CD4-positive, alpha-beta T cell treated with Interleukin-10 for 1 hour (primary cell): ENCODE measurements around the gene PTPRD.

Experiments used
- DNase-seq: peaks from one replicate; pipeline ENCODE4 v3.0.0-alpha.2; 2020

The PTPRD gene

DNA sequence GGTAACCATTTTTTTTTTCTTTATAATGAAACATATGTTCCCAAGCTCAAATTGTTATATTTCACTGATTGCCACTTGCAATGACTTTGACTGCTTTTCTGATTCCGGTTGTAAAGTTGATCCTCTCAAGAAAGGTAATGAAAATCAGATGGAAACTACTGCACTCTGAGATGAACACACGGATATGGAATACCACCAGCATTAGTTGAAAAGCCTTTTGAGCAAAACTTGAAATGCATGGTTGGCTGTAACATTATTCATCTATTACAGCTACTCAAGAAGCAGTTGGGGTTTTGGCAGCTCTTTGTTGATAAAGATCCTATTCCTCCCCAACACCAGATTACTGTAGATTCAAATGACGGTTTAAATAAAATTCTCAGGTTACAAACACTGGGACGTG, 2221.7 kb downstream of the PTPRD start:
- no peak for DNase-seq

DNA sequence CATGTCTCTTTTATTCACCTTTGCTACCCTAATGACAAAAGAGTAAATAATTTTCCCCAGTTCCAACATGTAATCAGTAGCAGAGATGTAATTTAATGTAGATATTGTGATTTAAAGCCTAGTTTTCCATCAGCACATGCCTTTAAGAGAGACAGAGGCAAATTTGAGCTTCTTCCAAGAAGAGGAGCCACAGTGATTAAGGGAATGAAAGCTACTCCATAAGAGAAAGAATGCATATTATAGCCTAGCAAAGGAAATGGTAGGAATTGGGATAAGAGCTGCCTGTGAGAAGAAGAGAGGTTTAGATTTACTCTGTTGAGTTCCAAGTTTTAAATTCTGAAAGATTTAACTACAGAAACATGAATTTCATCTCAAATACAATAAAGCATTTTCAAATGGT, 2222.2 kb downstream of the PTPRD start:
- DNase-seq: no peak

DNA sequence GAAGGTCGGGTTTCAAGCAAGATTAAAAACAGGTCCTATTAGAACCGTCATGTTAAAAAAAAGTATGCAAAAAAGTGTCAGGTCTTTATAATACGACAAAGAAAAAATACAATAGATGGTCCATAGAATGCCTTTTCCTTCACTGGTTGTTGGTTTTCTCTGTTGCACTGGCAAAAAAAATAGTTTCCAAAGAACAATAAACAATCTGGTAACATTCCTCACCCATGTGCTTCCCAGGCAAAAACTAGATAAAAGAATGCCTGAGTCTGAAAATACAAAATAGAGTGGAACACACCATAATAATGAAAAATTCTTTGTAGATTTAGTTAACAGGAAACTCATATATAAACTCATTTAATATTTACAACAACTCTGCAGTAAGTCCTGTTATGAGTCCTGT, 2223.3 kb downstream of the PTPRD start:
- DNase-seq: no peak

DNA sequence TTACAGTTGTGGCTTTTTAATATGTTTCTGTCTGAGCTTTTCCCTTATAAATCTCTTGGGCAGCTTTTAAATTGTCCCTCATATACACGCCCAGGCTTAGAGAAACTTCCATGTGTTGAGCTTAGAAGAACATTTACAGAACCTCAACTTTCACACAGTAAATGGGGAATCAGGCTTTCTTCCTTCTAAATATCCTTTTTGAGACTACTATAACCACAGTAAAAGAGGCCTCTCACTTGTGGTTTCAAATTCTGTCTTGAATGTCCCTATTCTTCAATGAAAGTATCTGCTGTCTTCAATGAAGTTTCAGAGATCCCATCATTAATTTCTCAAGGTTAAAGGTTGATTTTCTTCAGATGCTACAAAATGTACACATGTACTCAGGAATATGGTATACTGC, 2224.7 kb downstream of the PTPRD start:
- no peak for DNase-seq

DNA sequence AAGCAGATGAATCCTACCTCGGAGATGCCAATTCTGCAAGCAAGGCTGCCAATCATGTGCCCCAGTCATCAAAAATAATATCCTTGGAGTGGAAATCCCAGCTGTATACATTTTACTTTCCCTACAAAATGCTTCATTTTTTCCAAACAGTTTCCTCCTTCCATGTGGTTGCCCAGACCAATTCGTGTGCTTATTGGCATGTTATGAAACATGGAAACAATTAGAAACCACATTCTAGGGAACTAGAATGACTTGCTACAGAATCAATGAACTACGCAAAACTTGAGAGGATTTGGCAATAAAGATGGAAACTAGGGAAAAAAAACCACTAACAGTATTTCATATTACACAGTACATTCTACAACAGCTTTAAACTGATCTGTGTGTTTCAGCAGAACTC, 2228.7 kb downstream of the PTPRD start:
- DNase-seq: no peak

DNA sequence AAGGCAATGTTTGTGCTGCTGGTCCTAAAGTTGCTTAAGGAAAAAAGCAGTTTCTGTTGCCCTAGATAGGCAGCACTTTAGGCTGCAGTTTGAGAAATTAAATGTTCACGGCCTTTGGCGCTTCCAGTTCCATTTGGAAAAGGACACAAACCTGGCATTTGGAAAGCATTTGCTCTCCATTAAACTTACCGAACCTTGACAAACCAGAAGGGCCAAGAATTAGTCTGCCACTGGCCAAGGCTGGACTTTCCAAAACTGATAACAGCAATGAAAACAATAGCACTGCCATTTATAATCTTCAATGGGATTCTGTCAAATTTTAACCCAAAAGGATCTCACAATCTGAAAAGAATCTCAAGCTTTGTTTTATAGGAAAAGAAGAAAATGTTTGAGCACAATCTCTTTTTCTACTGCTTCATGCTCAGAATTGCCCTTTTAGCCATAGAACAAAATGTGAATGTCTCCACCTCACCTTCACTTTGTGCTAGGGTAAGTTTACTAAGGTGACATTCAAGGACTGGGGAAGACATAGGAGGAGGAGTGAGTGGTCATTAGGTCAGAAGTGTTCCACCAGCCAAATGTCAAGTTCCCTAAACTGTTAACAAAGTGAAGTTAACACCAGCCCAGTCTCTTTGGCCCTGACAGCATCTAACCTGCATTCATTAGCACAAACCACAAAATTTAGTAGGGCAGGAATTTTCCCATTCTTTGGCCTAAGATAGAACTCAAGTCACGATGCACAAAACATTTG, 2229.8 kb downstream of the PTPRD start:
- DNase-seq: no peak

DNA sequence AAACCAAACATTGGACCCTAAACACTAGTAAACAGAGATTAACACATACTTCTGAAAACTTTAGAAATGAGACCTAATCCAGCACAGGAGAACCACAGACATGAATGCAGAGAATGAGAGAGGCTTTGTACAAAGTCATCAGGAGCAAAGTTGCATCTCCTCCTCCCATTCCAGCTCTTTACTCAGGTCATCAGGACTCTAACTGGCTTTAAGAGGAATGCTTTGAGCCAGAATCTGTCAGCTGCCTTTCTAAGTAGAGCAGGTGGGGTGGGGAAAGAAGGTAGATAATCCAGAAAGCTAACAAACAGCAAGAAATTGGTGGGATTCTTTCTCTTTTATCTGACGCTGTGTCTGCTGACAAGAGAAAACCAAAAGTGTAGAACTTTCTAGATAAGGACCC, 2230.5 kb downstream of the PTPRD start:
- no peak for DNase-seq

DNA sequence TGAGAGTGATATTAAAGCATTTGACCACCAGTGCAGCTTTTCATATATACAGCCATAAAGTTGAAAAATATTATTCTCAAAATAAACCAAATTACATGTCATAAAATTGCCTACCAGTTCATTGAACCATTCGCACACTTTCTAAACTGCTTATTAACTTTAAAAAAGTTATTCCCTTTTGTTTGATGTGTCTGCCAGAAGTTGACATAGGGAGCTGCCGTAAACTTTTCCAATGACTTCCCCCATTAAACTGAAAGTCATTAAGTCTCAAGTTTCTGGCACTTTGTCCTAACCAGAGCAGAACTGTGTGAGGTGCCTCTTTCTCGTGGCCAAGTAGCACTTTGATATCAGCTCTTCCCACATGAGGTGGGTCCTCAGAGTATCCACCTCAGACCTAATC, 2231.2 kb downstream of the PTPRD start:
- no peak for DNase-seq

DNA sequence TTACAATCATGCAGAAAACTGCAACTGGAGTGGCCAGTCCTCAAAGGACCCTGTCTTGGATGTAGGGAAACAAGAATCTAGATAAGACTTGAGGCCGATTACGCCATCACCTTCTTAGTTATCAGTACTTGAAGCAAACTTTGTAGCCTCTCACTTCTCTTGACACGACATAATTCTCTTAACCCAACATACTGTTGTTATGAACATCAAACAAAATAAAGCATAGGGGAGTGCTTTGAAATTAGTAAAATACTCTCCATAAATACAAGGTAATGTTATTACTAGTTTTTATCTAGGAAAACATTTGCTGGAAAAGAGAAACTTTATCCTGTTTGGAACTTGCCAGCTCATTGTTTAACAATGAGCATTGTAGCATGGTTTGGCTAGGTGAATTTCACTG, 2238.3 kb downstream of the PTPRD start:
- no peak for DNase-seq

DNA sequence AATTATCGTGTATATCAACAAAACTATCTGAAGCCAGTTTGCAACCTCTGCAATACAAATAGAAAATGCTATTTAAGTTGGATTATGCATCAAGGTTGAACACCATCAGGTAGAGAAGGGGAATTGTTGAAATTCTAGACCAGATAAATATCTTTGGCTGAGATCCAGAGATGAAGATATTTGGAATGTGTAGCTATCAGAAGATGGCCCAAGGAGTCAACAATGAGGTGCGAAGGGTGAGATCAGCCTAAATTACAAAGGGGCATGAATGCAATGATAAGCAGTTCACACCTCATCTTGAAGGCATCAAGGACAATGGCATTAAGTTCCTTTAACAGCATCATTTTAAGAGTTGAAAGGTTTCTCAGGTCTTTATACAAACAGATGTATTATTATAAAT, 2241.1 kb downstream of the PTPRD start:
- DNase-seq: no peak

DNA sequence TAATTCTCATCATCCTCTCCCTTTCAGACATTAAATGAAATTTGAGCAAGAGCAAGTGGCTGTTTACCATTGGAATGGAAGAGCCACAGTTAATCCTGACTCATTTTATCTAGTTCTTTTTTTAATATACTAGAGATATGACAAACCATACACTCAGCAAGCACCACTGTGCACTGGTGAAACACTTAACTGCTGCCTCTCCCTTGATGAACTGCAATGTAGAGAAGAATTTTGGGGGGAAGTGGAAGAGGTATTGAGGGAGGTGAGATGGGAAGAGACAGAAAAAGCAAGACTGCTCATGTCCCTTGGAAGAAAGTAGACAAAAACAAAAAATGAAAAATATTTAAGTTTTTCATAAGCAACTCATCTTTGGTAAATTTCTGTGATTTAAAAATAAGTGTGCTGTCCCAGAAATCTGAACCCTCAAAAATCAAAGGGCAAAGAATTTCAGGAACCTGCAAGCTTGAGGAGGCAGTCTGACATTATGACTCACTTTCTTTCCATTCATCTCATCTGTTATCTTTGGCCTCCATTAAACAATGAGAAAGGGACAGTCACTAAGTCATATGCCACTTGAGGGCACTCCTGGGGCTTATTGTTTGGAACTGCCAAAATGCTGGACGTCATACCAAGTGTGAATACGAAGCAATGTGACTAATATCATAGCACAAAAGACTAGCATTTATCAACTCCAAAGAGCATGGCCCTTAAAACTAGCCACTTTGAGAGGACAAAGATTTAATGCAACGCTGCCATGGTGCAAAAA, 2246.5 kb downstream of the PTPRD start:
- DNase-seq: no peak

DNA sequence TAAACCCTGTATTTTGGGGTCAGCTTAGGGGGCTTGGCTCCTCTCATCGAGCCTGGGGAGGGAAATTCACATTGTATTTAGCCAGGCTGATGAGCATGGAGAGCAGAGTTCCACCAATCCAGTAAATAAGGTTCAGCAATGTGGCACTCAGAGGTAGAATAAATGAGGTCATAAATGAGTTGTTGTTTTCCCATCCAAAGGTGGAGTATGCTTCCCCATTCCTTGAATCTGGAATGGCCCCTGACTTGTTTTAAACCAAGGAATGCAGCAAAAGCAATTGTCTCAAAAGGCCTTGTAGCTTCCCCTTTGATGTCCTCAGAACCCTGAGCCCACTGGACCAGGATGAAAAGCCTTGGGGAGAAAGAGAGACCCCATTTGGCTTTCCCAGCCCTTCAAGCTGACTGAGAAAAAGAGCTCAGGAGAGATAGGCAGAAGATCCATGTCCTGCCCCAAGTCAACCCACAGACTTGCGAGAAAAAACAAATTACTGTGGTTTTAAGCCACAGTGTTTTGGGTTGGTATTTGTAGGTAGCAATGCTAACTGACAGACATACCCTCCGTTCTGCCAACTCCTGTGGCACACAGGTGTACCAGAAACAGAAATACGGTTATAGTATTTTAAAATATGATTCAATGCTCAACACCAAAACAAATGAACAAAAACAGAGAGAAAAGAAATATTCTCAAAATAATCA, 2247.2 kb downstream of the PTPRD start:
- DNase-seq: no peak

DNA sequence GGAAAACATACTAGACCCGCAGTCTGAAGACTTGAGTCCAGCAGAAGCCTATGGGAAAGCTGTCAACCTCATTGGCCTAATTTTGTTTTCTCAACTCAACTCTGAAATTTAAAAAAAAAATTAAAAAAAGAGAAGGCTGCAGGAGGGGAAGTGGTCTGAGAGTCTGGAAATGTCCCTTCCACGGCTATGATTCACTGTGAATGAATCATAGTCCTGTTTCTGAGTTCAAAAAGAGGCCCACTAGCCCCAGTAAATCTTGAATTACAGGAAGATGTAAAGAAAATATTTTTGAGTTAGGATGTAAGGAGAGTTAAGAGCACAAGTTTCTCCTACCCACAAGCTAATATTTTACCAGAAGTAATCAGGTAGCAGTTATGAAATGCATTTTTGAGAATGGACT, 2247.8 kb downstream of the PTPRD start:
- DNase-seq: no peak

DNA sequence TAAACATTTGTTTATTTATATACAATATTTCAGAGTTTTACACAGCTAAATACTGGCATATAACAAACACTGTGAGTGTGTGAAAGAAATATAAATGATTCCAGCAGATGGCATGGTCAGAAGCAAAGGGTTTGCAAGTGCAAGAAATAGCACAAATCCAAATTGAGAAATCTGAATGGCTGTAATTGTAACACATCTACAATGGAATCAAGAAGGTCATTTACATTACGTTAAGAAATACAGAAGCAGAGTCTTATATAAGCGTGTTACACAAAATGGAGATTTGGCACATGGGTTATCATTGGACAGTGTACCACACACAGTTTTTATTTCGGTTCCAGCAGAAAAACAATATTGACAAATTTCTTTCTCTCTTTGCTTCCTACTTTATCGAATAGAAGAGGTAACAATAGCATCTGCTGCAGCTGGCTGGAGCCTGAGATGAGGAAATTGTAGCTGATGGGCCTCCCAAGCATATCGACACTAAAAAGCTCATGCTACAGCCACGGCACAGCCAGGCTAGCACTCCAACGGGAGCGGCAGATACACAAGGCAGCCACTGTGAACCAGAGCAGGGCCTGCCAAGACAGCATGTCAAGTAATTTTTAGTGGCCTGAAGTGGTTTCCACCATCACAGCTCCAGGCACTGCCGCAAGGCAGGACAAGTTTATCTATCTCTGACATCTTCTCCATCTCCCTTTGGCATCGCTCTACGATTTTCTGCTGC, 2248.6 kb downstream of the PTPRD start:
- DNase-seq: no peak

DNA sequence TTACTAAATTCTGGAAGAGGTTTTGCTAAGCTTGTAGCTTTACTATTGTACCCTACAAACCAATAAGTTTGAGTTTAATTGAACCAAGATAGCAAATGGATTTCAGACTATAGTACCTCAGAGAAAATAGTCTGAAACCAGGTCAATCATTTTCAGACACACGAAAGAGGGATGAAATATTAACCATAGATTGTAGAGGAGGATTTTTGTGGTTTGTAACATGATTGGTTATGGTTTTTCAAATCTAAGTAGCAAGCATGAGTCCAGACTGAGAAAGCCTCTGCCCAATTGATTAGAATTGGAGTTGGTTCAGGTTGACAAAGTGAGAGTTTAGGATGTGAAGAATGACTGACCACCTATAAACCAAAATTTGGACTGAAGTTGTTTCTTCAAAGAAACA, 2250.6 kb downstream of the PTPRD start:
- no peak for DNase-seq

DNA sequence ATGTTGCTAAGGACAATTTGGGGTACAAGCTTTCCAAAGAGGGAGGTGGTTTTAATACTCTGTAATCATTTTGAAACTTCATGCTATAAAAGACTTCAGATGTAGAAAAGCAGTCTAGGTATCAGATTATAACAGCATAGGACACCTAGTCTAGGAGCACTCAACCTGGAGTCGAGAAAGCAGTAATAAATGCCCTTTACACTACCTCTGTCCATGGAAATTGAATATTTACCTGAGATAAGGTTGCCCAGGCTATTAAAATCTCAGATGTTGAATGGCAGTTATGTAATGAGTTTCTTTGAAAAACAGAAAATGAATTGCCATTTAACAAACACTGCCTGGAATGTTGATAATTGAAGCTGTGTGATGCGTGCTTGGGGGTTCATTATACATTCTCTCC, 2251.4 kb downstream of the PTPRD start:
- DNase-seq: no peak

DNA sequence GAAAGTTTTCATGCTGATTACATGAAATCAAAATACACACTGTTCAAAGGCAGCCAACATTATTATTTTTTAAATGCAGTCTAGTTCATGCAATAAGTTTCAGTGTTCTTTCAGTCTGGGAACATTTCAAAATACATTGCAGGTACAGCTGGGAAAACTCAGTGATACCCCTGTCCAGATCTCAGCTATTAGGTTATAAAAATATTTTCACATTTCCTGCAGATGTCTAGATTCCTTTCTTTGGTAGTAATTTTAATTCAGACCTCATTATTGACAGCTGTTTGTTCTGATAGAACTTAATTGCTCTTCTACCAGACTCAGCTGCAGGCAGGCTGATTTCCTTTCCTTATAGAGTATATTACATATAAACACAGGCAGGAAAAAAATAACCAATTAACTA, 2256.4 kb downstream of the PTPRD start:
- DNase-seq: no peak

DNA sequence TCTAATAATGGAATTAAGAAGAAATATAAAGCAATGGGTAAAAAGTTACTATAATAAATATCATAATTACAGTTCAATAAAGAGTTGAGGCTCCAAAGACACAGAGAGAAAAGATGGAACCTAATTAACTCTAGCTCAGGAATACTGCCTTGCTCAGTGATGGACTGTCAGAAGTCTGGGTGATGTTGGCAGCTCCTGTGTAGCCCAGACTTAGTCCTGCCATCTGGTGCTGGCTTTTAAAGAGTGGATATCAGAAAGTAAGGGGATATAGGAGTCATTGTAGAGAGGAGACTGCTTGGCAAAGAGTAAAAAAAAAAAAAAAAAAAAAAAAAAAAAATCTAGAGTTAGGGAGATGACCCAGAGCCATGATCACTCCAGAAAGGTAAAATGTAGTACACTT, 2261.4 kb downstream of the PTPRD start:
- no peak for DNase-seq

DNA sequence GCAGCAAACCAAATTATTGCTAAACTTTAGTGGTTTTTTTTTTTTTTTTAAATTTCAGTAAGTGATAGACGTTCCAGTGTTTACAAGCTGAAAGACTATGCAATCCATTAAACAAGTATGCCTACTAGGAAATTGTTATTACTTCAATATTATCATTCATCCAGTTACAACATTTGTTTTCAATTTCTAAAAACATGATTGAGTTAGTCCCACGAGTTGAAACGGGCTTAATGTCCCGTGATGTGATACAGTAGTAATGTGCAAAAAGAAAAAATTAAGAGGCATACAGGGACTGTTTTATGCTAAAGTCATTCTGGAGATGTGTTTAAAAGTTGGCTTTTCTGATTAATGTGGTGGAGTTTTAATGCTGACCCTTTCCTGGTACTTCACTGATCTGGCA, 2262.9 kb downstream of the PTPRD start:
- DNase-seq: no peak

DNA sequence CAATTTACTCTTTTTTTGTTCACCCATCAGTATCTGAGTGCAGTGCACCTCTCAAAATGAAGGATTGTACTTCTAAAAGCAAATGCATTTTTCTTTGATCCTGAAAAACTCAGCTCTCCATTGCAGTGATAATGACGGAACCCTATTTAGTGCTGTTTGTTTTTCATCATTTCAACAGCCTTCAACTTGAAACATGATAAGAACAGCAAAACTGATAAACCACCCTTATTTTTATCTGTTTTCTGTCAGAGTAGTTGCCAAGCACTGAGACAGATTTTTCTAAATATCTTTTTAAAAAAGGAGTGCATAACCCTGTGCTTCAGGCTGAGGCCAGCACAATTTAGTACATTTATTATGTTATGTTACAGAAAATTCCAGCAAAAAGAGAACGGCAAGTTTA, 2263.4 kb downstream of the PTPRD start:
- no peak for DNase-seq

DNA sequence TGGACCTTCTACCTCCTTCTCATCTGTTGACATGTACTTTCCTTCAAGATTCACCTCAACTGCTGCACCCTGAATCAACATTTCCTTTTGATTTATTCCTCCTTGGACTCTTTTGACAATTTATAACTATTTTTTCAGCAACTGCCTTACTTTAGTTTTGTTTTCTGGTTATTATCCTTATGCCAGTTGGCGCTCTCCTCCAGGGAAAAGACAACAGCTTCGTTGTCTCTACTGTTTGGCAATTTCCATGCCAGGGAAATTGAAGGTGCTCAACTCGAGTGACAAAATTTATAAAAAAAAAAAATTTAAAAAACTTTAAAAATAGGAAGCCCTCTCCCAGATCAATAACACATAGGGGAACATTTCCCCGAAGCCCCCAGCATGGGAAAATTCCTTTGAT, 2264.0 kb downstream of the PTPRD start:
- DNase-seq: no peak

DNA sequence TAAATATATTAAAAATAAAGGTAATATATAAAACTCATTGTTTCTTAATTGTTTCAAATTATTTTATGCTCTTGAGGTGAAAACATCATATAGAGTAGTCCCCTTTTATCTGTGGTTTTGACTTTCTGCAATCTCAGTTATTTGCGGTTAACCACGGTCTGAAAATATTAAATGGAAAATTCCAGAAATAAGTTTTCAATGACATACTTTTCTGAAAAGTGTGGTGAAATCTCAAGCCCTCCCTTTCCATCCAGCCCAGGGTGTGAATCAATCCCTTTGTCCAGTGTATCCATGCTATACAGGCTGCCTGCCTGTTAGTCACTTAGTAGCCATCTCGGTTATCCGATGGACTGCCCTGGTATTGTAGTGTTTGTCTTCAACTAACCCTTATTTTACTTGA, 2266.5 kb downstream of the PTPRD start:
- DNase-seq: no peak

DNA sequence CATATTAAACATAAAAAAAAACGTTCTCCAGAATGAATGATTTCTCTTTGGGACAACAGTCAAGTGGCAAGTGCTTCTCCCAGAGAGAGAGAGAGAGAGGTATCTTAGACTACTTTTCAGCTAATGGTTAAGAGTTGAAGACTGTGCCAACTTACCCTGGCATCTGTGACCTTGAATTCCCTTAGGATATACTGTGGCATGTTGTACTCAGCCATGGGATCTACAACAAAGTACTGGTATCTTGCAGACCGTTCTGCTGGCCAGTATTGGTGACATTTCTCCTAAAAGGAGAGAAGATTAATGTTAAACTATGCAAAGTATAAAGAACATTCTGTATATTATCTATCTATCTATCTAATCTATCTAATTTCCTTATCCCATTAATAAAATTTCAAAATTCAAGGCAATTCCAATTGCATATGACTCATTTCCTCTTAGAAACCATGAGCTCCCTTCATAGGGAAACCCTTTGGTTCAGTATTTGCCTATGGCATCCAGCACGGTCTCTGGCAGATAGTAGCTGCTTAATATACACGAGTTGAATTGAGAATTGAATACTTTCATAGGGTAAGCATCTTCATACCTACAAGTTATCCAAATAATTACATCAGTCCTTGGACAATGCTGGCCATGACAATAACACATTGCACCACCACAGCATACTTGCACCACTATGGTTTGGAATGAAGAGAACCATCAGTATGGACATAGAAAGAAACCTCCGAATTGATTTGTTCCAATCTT, 2273.9 kb downstream of the PTPRD start:
- DNase-seq: no peak
